Stimulated activated CD4-positive, alpha-beta T cell treated with anti-CD3 and anti-CD28 coated beads, Interleukin-1b, Interleukin-23, amount 100 ng/mL, for 1 hour (primary cell): ENCODE data around the gene JARID2.
"Not testable (repeated sequence)": the region's sequence is repeated elsewhere in the genome, so short reads cannot be mapped to it uniquely, and the experiment has no call there.

Experiments
- DNase-seq, 2 donors: peaks; one replicate each; pipeline ENCODE4 v3.0.0-alpha.2; 2020; ENCODE audit warnings: low read depth in 2 of 2

JARID2 gene

GRCh38 chr6:15399641-15400470 lies 154.0 kb downstream of the JARID2 start:
- DNase-seq, result no peak

DNA sequence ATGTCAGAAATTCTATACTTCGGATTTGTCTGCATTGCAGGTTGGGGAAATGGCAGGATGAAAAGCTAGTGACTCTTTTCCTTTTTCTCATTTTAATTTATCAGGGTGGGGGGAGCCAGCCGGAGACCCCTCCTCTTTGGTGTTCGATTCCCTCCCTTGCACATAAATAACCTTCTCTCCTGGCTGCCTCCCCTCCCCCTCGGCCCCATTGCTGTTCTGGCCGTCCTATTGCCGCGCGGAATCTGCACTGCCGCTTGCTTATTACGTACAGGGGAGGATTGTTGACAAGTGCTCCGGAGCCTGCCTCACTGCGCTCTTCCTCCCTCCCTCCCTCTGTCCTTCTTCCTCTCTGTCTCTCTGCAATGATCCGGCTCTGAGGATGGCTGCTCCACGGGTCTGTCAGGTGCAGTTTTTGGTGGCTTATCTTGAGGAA lies 154.7 kb downstream of the JARID2 start:
- no peak for DNase-seq

- DNase-seq, result no peak
Measured at GRCh38 chr6:15401120-15401519, 155.3 kb downstream of the JARID2 start.

GRCh38 chr6:15401769-15402250 lies 155.9 kb downstream of the JARID2 start:
- DNase-seq, result no peak

GRCh38 chr6:15402406-15403045 lies 156.7 kb downstream of the JARID2 start:
- no peak for DNase-seq

- DNase-seq, result no peak
Measured at GRCh38 chr6:15403094-15403755, 157.4 kb downstream of the JARID2 start.

GRCh38 chr6:15404685-15404980 lies 158.8 kb downstream of the JARID2 start:
- DNase-seq, result no peak

GRCh38 chr6:15405129-15406068 lies 159.5 kb downstream of the JARID2 start:
- DNase-seq, result no peak

DNA sequence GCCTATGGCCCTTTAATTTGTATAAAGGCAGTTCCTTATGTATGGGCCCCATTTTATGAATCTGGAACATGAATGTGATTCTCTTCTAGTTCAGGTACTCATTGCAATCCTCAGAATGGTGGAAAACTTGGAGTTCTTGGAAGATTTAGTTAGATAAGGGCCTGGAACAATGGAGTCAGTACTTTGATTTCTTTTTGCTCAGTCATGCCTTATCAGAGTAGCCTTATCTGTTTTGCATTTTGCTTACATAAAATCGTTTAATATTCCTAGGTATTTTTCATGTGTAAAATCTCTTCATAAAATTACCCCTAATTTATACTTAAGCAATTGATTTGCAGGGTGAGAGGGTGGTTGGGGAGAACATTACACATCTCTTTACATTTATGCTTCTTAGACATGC lies 160.6 kb downstream of the JARID2 start:
- DNase-seq, result no peak

- no peak for DNase-seq
Measured at GRCh38 chr6:15408008-15408407, 162.1 kb downstream of the JARID2 start.

DNA sequence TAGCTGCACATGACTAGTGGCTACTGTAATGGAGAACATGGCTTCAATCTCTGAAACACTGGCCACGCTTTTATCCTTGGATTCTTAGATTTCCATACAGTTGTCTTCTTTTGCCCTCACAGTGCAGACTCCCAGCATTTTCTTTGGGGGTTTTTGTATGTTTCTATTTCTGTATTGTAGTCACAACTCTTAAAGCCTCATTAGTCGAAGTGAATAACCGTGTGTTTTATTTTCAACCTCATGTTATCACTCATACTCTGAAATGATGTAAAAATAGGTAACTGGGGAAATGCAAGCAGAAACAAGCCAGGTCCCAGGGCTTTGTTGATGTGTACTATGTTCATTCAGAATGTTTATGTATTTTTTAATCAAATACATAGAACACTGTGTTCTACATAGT lies 162.9 kb downstream of the JARID2 start:
- DNase-seq, result no peak

DNA sequence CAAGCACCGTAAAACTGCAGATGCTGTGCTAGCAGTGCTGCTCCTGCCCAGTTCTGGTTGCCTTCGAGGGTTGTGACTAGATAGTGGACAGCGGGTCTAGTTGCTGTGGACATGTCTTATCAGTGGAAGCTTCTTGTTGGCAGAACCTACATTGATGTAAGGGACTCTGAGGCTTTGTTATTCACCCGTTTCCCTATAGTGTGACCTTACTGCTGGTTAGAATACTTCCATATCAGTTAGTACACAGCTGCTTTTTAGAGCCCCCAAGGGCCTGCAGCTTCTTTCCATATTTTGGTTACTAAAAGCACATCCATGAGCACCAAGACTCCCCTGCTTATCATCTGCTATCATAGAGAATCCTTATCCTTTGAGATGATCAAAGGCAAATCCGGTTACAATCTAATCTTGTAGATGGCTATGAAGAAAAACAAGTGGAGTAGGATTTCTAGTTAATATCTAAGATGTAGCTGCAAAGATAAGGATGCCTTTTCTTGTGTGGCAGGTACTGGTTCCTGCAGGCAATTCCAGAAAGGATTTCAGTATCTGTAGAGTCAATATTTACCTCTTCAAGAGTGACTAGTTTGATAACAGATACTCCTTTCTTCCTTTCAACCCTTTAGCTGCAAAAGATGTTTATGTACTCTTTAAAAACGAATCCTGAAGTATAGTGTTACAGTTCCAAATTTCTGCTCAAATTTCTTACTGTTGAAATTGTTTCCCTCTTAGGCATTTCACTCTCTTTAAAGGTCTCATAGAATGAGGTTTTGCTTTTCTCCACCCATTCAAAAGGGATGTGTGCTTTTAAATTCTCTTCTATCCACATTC lies 163.6 kb downstream of the JARID2 start:
- DNase-seq, result no peak

DNA sequence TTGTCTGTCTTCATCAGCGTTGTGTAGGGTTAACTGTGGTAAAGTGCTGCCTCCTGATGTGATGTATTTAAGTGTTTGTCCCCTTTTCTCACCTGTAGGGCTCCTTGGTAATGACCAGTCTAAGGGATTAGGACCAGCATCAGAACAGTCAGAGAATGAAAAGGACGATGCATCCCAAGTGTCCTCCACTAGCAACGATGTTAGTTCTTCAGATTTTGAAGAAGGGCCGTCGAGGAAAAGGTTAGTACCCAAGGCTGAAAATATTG lies 164.2 kb downstream of the JARID2 start:
- no peak for DNase-seq

DNA sequence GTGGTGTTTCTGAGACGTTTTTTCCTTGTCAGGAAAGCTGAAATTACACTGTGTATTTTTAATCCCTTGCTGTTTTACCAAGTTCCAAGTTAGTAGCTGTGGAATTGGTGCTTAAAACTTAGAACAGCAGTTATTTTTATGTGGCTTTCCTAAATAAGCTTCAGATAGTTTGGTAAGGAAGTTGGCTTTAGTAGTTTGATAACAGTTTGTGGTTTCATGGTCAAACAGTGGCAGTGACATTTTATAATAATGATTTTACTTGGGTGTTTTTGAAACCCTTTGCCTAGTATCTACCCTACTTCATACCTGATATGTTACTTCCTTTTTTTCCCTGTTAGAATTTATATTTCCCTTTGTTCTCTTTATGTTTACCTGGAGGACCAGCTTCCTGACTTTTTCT lies 164.9 kb downstream of the JARID2 start:
- DNase-seq, result no peak

GRCh38 chr6:15411766-15412165 lies 165.9 kb downstream of the JARID2 start:
- DNase-seq, result no peak

- no peak for DNase-seq
Measured at GRCh38 chr6:15412767-15413166, 166.9 kb downstream of the JARID2 start.

GRCh38 chr6:15413466-15414234 lies 167.8 kb downstream of the JARID2 start:
- no peak for DNase-seq

DNA sequence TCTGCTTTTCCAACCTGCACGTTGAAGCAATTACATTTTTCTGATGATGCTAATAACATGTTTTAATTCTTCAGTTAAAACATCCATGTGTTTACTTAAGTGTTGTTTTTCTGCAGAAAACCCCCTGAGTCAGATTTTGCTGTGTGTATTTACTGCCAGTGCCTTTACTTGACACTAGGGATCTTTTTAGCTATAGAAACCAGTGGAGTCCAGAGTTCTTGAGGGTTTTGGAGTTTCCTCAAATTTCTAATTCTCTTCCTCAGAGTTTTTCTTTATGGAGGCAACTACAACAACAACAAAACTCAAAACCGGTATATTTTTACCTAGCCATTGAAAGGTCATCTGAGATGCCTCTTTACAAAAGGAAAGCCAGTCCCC lies 168.4 kb downstream of the JARID2 start:
- no peak for DNase-seq

GRCh38 chr6:15415622-15416021 lies 169.8 kb downstream of the JARID2 start:
- not testable (repeated sequence) for DNase-seq

DNA sequence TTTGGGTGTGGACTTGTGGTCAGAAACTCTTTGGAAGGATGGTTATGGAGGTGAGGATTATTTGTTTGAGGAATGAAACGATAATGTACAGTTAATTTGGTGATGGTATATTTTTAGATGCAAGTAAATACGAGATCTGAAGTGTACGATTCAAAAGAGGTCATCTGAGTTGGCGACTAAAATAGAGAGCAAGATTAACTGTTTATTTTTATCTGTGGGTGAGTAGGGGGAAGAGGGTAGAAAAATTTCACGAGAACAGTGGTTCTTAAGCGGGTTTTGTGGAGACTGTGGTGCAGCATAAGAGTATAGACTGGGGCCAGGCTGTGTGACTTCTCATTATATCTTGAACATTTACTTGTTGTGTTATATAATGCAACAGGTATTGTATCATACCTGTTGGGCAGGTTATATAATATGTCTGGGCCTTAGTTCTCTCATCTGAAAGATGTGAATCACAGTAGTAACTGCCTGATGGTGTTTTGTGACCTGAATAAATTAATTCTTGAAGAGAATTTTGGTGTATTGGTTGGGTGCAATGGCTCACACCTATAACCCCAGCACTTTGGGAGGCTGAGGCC lies 171.2 kb downstream of the JARID2 start:
- DNase-seq, result no peak
